ENCODE measurements around the gene ZBTB9.
"Not testable (repeated sequence)": the region's sequence is repeated elsewhere in the genome, so short reads cannot be mapped to it uniquely, and the experiment has no call there.

ZBTB9 gene

GRCh38 chr6:33469661-33470060 is 15.3 kb downstream of the ZBTB9 start:
- no peak for DNase-seq

GRCh38 chr6:33477864-33478263 is 23.5 kb downstream of the ZBTB9 start:
- DNase-seq, result no peak

DNA sequence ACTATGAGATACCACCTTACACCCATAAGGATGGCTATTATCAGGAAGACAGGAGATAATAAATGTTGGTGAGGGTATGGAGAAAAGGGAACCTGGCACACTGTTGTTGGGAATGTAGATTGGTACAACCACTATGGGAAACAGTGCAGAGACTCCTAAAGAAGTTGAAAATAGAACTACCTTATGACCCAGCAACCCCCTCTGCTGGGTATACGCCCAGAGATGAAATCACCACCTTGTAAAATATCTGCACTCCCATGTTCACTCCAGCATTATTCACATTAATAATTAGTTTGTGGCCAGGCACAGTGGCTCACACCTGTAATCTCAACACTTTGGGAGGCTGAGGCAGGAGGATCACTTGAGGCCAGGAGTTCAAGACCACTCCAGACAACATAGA is 26.8 kb downstream of the ZBTB9 start:
- no peak for DNase-seq

GRCh38 chr6:33482620-33483019 is 28.2 kb downstream of the ZBTB9 start:
- not testable (repeated sequence) for DNase-seq

DNA sequence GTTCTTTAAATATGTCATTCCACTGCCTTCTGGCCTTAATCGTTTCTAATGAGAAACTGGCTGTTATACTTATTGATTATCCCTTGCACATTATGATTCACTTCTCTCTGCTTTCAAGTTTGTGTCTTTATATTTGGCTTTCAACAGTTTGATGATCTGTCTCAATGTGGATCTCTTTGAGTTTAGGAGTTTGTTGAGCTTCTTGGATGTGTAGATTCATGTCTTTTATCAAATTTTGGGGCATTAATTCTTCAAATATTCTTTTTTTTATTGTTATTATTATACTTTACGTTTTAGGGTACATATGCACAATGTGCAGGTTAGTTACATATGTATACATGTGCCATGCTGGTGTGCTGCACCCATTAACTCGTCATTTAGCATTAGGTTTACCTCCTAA is 29.3 kb downstream of the ZBTB9 start:
- no peak for DNase-seq

DNA sequence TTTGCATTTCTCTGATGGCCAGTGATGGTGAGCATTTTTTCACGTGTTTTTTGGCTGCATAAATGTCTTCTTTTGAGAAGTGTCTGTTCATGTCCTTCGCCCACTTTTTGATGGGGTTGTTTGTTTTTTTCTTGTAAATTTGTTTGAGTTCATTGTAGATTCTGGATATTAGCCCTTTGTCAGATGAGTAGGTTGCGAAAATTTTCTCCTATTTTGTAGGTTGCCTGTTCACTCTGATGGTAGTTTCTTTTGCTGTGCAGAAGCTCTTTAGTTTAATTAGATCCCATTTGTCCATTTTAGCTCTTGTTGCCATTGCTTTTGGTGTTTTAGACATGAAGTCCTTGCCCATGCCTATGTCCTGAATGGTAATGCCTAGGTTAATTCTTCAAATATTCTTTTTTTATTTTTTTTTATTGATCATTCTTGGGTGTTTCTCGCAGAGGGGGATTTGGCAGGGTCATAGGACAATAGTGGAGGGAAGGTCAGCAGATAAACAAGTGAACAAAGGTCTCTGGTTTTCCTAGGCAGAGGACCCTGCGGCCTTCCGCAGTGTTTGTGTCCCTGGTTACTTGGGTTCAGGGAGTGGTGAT is 30.4 kb downstream of the ZBTB9 start:
- not testable (repeated sequence) for DNase-seq

DNA sequence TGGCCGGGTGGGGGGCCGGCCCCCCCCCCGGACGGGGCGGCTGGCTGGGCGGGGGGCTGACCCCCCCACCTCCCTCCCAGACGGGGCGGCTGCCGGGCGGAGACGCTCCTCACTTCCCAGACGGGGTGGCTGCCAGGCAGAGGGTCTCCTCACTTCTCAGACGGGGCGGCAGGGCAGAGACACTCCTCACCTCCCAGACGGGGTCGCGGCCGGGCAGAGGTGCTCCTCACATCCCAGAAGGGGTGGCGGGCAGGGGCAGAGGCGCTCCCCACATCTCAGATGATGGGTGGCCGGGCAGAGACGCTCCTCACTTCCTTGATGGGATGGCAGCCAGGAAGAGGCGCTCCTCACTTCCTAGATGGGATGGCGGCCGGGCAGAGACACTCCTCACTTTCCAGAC is 31.3 kb downstream of the ZBTB9 start:
- DNase-seq, result not testable (repeated sequence)

GRCh38 chr6:33488339-33488738 is 34.0 kb downstream of the ZBTB9 start:
- DNase-seq, result no peak

DNA sequence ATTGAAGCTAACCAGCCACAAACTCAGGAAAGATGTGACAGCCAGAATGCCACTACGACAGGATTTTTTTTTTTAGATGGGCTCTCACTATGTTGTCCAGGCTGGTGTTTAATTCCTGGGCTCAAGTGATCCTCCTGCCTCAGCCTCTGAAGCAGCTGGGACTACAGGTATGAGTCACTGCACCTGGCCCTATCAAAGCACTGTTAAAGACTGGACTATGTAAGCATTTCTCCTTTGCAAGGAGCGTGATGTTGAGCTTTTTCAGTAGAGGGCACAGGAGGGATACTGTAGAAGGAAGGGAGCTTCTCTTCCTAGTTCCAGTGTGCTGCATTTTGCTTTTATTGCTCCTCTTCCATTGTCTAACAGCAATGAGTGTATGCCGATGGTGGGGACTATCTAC is 35.8 kb downstream of the ZBTB9 start:
- no peak for DNase-seq

- no peak for DNase-seq
Measured at GRCh38 chr6:33490621-33491020, 36.2 kb downstream of the ZBTB9 start.

- no peak for DNase-seq
Measured at GRCh38 chr6:33492093-33492492, 37.7 kb downstream of the ZBTB9 start.

DNA sequence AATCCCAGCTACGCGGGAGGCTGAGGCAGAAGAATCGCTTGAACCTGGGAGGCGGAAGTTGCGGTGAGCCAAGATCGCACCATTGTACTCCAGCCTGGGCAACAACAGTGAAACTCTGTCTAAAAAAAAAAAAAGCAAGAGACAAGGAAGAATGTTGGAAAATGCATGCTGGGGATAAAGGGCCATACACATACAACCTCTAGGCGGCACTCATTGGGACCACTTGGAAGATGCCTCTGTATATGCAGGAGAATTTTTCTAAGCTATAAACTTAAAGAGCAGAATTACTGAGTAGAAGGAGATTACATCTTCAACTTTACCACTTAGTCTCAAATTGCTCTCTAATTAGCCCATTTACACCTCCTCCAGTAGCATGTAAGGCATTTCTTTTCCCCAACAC is 42.8 kb downstream of the ZBTB9 start:
- no peak for DNase-seq

DNA sequence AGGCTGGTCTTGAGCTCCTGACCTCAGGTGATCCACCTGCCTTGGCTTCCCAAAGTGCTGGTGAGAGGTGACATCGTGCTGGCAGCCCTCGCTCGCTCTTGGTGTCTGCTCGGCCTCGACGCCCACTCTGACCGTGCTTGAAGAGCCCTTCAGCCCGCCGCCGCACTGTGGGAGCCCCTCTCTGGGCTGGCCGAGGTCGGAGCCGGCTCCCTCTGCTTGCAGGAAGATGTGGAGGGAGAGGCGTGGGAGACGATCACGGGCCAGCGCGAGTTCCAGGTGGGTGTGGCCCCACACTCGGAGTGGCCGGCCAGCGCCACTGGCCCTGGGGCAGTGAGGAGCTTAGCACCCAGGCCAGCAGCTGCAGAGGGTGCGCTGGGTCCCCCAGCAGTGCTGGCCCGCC is 48.1 kb downstream of the ZBTB9 start:
- DNase-seq, result no peak

DNA sequence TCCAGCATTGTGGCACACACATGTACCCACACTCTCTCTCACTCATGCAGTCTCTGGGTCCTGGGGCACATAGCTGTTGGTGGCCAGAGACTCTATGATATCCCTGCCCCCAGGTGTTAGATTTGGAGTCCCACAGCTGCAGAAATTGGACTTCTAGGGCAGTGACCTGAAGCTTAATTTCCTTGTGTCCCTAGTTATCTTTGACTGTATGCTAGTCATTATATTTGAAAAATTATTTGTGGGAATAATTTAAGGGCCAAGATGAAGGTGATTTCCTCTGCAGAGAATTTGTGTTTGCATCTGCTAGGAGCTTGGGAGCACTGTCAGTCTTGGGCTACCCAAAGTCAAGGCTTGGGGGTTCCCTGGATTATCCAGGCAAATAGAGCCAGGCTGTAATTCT is 50.1 kb downstream of the ZBTB9 start:
- DNase-seq, result no peak

DNA sequence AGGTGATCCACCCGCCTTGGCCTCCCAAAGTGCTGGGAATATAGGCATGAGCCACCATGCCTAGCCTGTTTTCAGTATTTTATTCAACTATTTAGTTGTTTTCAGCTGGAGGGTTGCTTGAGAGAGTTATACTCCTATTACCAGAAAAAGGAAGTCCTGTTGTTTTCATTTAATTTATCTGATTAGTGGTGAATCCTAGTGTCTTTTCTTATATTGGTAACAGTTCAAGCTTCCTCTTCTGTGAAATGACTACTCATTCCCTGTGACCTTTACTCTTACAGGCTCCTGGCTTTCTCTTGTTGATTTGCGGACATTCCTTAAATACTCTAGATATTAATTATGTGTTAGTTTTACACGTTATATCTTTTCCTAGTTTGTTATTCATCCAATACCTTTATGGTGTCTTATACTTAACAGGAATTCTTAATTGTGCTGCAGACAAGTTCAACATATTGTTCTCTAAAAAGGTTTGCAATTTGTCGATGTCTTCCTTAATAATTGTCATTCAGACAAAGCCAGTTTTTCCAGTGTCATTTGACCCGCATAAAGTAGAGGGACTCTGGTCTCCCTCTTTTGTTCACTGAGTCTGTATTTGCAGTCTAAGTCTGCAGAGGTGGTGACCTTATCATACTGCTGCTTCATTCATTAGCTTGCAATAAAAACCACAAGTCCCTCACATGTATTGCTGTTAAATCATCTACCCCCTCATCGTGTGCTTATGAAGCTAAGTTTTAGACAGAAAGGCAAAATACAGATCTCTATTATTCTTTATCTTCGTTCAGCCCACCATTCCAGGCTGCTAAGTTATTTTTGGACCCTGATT is 51.4 kb downstream of the ZBTB9 start:
- no peak for DNase-seq

Data from activated CD4-positive, alpha-beta T cell treated with anti-CD3 and anti-CD28 coated beads, Interleukin-2, amount 50 U/mL, for 4 hours (primary cell).